Measurements from ENCODE around the gene B3GALT6.

B3GALT6 gene

GRCh38 chr1:1218524-1219200 is 13.4 kb upstream of the B3GALT6 start:
- Histone ChIP-seq H3K27ac (no peak overlapping the region), H3K4me3 (no peak overlapping the region)
- no peak for DNase-seq (ENCODE audit: low spot score)
- TF ChIP-seq CTCF (IDR thresholded peaks at IDR 0.05) = no peak

GRCh38 chr1:1219341-1219740 is 12.7 kb upstream of the B3GALT6 start:
- H3K27ac ChIP-seq = no peak overlapping the region
- DNase-seq (ENCODE audit: low spot score) = no peak

GRCh38 chr1:1220197-1220596 is 11.8 kb upstream of the B3GALT6 start:
- TF ChIP-seq CTCF (IDR thresholded peaks at IDR 0.05) = no peak
- no peak overlapping the region for H3K4me3 ChIP-seq
- no peak overlapping the region for H3K27ac ChIP-seq
- DNase-seq (ENCODE audit: low spot score) = no peak

More at GRCh38 chr1:1219341-1219740, 12.7 kb upstream of the B3GALT6 start:
- no peak overlapping the region for H3K4me3 ChIP-seq
- TF ChIP-seq CTCF (IDR thresholded peaks at IDR 0.05) = no peak

GRCh38 chr1:1221887-1222574 is 10.0 kb upstream of the B3GALT6 start:
- Histone ChIP-seq H3K4me3 (no peak overlapping the region), H3K27ac (no peak overlapping the region)
- no peak for DNase-seq (ENCODE audit: low spot score)
- TF ChIP-seq CTCF (IDR thresholded peaks at IDR 0.05) = no peak

- DNase-seq (ENCODE audit: low spot score) = no peak
- H3K27ac ChIP-seq = no peak overlapping the region
- no peak for TF ChIP-seq CTCF (IDR thresholded peaks at IDR 0.05)
- H3K4me3 ChIP-seq = no peak overlapping the region
These were observed 9.3 kb upstream of the B3GALT6 start for GRCh38 chr1:1222575-1223225.

- no peak for DNase-seq (ENCODE audit: low spot score)
- Histone ChIP-seq H3K27ac (no peak overlapping the region), H3K4me3 (no peak overlapping the region)
- no peak for TF ChIP-seq CTCF (IDR thresholded peaks at IDR 0.05)
These were observed 8.7 kb upstream of the B3GALT6 start for GRCh38 chr1:1223321-1223720.

Measured in coronary artery (tissue), 2 donors.